Mesenchymal stem cell (in vitro differentiated cells and primary cell): ENCODE results near the gene CEP85L.

Source experiments
- DNase-seq: peaks from one replicate; pipeline ENCODE4 v3.0.0-alpha.2; 2013
- H2AFZ ChIP-seq: one replicate; pipeline ENCODE4 v1.6.1; 2013; ENCODE audit warnings: low read depth, mild to moderate bottlenecking, control low read depth, inconsistent platforms, low read length, moderate library complexity
- H2AK5ac ChIP-seq: 2 replicates; pipeline ENCODE4 v1.6.1; 2013; ENCODE audit warnings: low read length, moderate library complexity, mild to moderate bottlenecking, inconsistent platforms; ENCODE audit not compliant: severe bottlenecking
- H2BK120ac ChIP-seq: one replicate; pipeline ENCODE4 v1.6.1; 2013; ENCODE audit warnings: low read depth, mild to moderate bottlenecking, inconsistent platforms, low read length, moderate library complexity
- H2BK12ac ChIP-seq, 2 experiments: one replicate each; pipeline ENCODE4 v1.6.1; 2013; ENCODE audit warnings: inconsistent platforms in 2 of 2, low read length in 2 of 2, mild to moderate bottlenecking in 2 of 2, moderate library complexity in 2 of 2, control low read depth in 1 of 2
- H2BK15ac ChIP-seq: one replicate; pipeline ENCODE4 v1.6.1; 2013; ENCODE audit warnings: mild to moderate bottlenecking, low read depth, inconsistent platforms; ENCODE audit not compliant: poor library complexity, severe bottlenecking
- H2BK5ac ChIP-seq: 2 replicates; pipeline ENCODE4 v1.6.1; 2013; ENCODE audit warnings: low read depth, mild to moderate bottlenecking, low read length, control low read depth, inconsistent platforms; ENCODE audit not compliant: poor library complexity, severe bottlenecking
- H3K14ac ChIP-seq, 2 experiments: one replicate each; pipeline ENCODE4 v1.6.1; 2013; ENCODE audit warnings: inconsistent platforms in 2 of 2, low read length in 2 of 2, control low read depth in 1 of 2, mild to moderate bottlenecking in 1 of 2, moderate library complexity in 1 of 2
- H3K18ac ChIP-seq, 2 experiments: one replicate each; pipeline ENCODE4 v1.6.1; 2013; ENCODE audit warnings: inconsistent platforms in 2 of 2, low read length in 2 of 2, control low read depth in 1 of 2, low read depth in 1 of 2, mild to moderate bottlenecking in 1 of 2
- H3K23ac ChIP-seq, 2 experiments: one replicate each; pipeline ENCODE4 v1.6.1; 2013; ENCODE audit warnings: inconsistent platforms in 2 of 2, low read length in 2 of 2, mild to moderate bottlenecking in 2 of 2, moderate library complexity in 2 of 2, control low read depth in 1 of 2
- H3K27ac ChIP-seq: 2 replicates; pipeline ENCODE4 v1.5.1; 2013; ENCODE audit warnings: mild to moderate bottlenecking, moderate library complexity, low read length, control low read depth, inconsistent platforms; ENCODE audit not compliant: poor library complexity, severe bottlenecking
- H3K27me3 ChIP-seq, 2 experiments: 2 replicates each; pipeline versions ENCODE4 v1.6.1 to v1.7.0; 2013; ENCODE audit warnings: low read length in 2 of 2, mild to moderate bottlenecking in 2 of 2, moderate library complexity in 2 of 2, control low read depth in 1 of 2, inconsistent platforms in 1 of 2; ENCODE audit not compliant: control insufficient read depth in 1 of 2, insufficient read depth in 1 of 2
- H3K36me3 ChIP-seq, 2 experiments: 2 replicates each; pipeline versions ENCODE4 v1.6.1 to v1.7.0; 2013; ENCODE audit warnings: low read length in 2 of 2, control low read depth in 1 of 2, inconsistent platforms in 1 of 2, low read depth in 1 of 2, mild to moderate bottlenecking in 1 of 2; ENCODE audit not compliant: insufficient read depth in 2 of 2, control insufficient read depth in 1 of 2
- H3K4ac ChIP-seq, 2 experiments: one replicate each; pipeline ENCODE4 v1.6.1; 2013; ENCODE audit warnings: inconsistent platforms in 2 of 2, low read length in 2 of 2, mild to moderate bottlenecking in 2 of 2, moderate library complexity in 2 of 2, control low read depth in 1 of 2, low read depth in 1 of 2
- H3K4me1 ChIP-seq: 2 replicates; pipeline ENCODE4 v1.6.1; 2013; ENCODE audit warnings: low read depth, low read length, control low read depth; ENCODE audit not compliant: control insufficient read depth, insufficient read depth
- H3K4me2 ChIP-seq: 2 replicates; pipeline ENCODE4 v1.6.1; 2013; ENCODE audit warnings: low read length, mild to moderate bottlenecking, inconsistent platforms; ENCODE audit not compliant: poor library complexity, severe bottlenecking
- H3K4me3 ChIP-seq, 2 experiments: 2 replicates each; pipeline versions ENCODE4 v1.5.1 to v1.7.0; 2013; ENCODE audit warnings: low read length in 2 of 2, mild to moderate bottlenecking in 2 of 2, control low read depth in 1 of 2, low read depth in 1 of 2; ENCODE audit not compliant: insufficient read depth in 1 of 2
- H3K79me1 ChIP-seq: replicated peaks from 2 replicates; pipeline ENCODE4 v1.6.1; 2013; ENCODE audit warnings: mild to moderate bottlenecking, control low read depth, low read length, inconsistent platforms; ENCODE audit not compliant: poor library complexity, severe bottlenecking
- H3K9ac ChIP-seq: 2 replicates; pipeline ENCODE4 v1.7.0; 2013; ENCODE audit warnings: mild to moderate bottlenecking, low read length, moderate library complexity
- H3K9me3 ChIP-seq: 2 replicates; pipeline ENCODE4 v1.7.0; 2013; ENCODE audit warnings: mild to moderate bottlenecking, low read length; ENCODE audit not compliant: control insufficient read depth
- H4K8ac ChIP-seq: one replicate; pipeline ENCODE4 v1.6.1; 2013; ENCODE audit warnings: inconsistent platforms, mild to moderate bottlenecking, low read length, moderate library complexity
- H4K91ac ChIP-seq: one replicate; pipeline ENCODE4 v1.6.1; 2013; ENCODE audit warnings: mild to moderate bottlenecking, low read length, inconsistent platforms
- WGBS: methylation state at CpG from one replicate; pipeline ENCODE4 v1.1.7; 2013; ENCODE audit warnings: mixed read lengths; 5-methylcytosine and 5-hydroxymethylcytosine counted together

The CEP85L gene

GRCh38 chr6:118679327-118679901 lies 28.0 kb upstream of the CEP85L start:
- H3K4me2 ChIP-seq, result no peak overlapping the region
- H3K27me3 ChIP-seq, result no peaks in the 10 kb centered on the region
- H4K8ac ChIP-seq, result no peak overlapping the region
- H3K36me3 ChIP-seq, result no peaks in the 10 kb centered on the region
- H3K27ac ChIP-seq, result peak overlapping the region; percentile 2
- H3K4me3 ChIP-seq, result no peak overlapping the region
- no peak overlapping the region for H2AFZ ChIP-seq
- H3K18ac ChIP-seq, result no peak overlapping the region
- peaks cover 2% of the 10 kb centered on the region for H3K79me1 ChIP-seq
- H2BK5ac ChIP-seq, result no peak overlapping the region
- peak; percentile 38 for DNase-seq
- H4K91ac ChIP-seq, result no peak overlapping the region
- H2BK120ac ChIP-seq, result no peak overlapping the region
- no peak overlapping the region for H2AK5ac ChIP-seq
- no peak overlapping the region for H3K9ac ChIP-seq
- no peak overlapping the region for H3K4ac ChIP-seq
- no peak overlapping the region for H3K23ac ChIP-seq
- H2BK12ac ChIP-seq, result no peak overlapping the region
- no peak overlapping the region for H2BK15ac ChIP-seq
- H3K4me1 ChIP-seq, result no peaks in the 10 kb centered on the region
- no peak overlapping the region for H3K14ac ChIP-seq
- H3K9me3 ChIP-seq, result no peaks in the 10 kb centered on the region
- 83% methylated on average over 1 of the region's 1 CpG for WGBS

- H2BK15ac ChIP-seq, result no peak overlapping the region
- H3K4ac ChIP-seq, result no peak overlapping the region
- H4K91ac ChIP-seq, result no peak overlapping the region
- H4K8ac ChIP-seq, result no peak overlapping the region
- no peak overlapping the region for H2BK120ac ChIP-seq
- no peak overlapping the region for H2AK5ac ChIP-seq
- peaks cover 1% of the 10 kb centered on the region for H3K79me1 ChIP-seq
- no peaks in the 10 kb centered on the region for H3K4me1 ChIP-seq
- H2BK5ac ChIP-seq, result no peak overlapping the region
- H2AFZ ChIP-seq, result no peak overlapping the region
- H3K27ac ChIP-seq, result peak overlapping the region; percentile 51
- H3K36me3 ChIP-seq, result no peaks in the 10 kb centered on the region
- H3K27me3 ChIP-seq, result no peaks in the 10 kb centered on the region
- no peak overlapping the region for H3K9ac ChIP-seq
- no peak overlapping the region for H2BK12ac ChIP-seq
- WGBS, result no CpG with 5 or more reads among the region's 1 CpG
- H3K14ac ChIP-seq, result no peak overlapping the region
- no peak overlapping the region for H3K4me2 ChIP-seq
- no peak for DNase-seq
- H3K9me3 ChIP-seq, result no peaks in the 10 kb centered on the region
- H3K18ac ChIP-seq, result no peak overlapping the region
- H3K23ac ChIP-seq, result no peak overlapping the region
- no peak overlapping the region for H3K4me3 ChIP-seq
Measured at GRCh38 chr6:118678866-118679265, 27.5 kb upstream of the CEP85L start.

- H3K27ac ChIP-seq, result no peak overlapping the region
- no peak overlapping the region for H4K91ac ChIP-seq
- no peaks in the 10 kb centered on the region for H3K9me3 ChIP-seq
- H2BK15ac ChIP-seq, result no peak overlapping the region
- no peak overlapping the region for H3K14ac ChIP-seq
- H3K27me3 ChIP-seq, result no peaks in the 10 kb centered on the region
- H3K9ac ChIP-seq, result no peak overlapping the region
- H2BK12ac ChIP-seq, result no peak overlapping the region
- WGBS, result 89% methylated on average over 4 of the region's 4 CpGs
- H3K18ac ChIP-seq, result no peak overlapping the region
- H3K36me3 ChIP-seq, result no peaks in the 10 kb centered on the region
- no peak overlapping the region for H2BK120ac ChIP-seq
- no peak overlapping the region for H2AFZ ChIP-seq
- H2BK5ac ChIP-seq, result no peak overlapping the region
- no peak for DNase-seq
- H3K4ac ChIP-seq, result no peak overlapping the region
- H3K23ac ChIP-seq, result no peak overlapping the region
- no peak overlapping the region for H2AK5ac ChIP-seq
- no peak overlapping the region for H3K4me3 ChIP-seq
- H3K4me2 ChIP-seq, result no peak overlapping the region
- H3K79me1 ChIP-seq, result peaks cover 7% of the 10 kb centered on the region
- no peaks in the 10 kb centered on the region for H3K4me1 ChIP-seq
- H4K8ac ChIP-seq, result no peak overlapping the region
Measured at GRCh38 chr6:118677193-118677592, 25.8 kb upstream of the CEP85L start.

- WGBS, result no CpG with 5 or more reads among the region's 1 CpG
- no peak overlapping the region for H3K4ac ChIP-seq
- no peaks in the 10 kb centered on the region for H3K36me3 ChIP-seq
- no peak overlapping the region for H2BK15ac ChIP-seq
- H3K18ac ChIP-seq, result no peak overlapping the region
- no peak overlapping the region for H3K27ac ChIP-seq
- DNase-seq, result no peak
- no peak overlapping the region for H2BK5ac ChIP-seq
- no peak overlapping the region for H3K14ac ChIP-seq
- no peak overlapping the region for H2BK120ac ChIP-seq
- H3K9me3 ChIP-seq, result no peaks in the 10 kb centered on the region
- H2AFZ ChIP-seq, result no peak overlapping the region
- no peak overlapping the region for H3K9ac ChIP-seq
- no peak overlapping the region for H3K23ac ChIP-seq
- H4K91ac ChIP-seq, result no peak overlapping the region
- no peak overlapping the region for H3K4me3 ChIP-seq
- no peak overlapping the region for H4K8ac ChIP-seq
- peaks cover 7% of the 10 kb centered on the region for H3K79me1 ChIP-seq
- H3K27me3 ChIP-seq, result no peaks in the 10 kb centered on the region
- H2BK12ac ChIP-seq, result no peak overlapping the region
- H3K4me2 ChIP-seq, result no peak overlapping the region
- no peak overlapping the region for H2AK5ac ChIP-seq
- no peaks in the 10 kb centered on the region for H3K4me1 ChIP-seq
Measured at GRCh38 chr6:118675225-118675624, 23.8 kb upstream of the CEP85L start.
